Karpas-422 (cell line): ENCODE data around the gene IL17REL. TPM values are rescaled to one million over a fixed set of nuclear protein-coding genes. Genes with fewer than 3 reads are reported as not detected.

Experiments
- DNase-seq: peaks from one replicate; pipeline ENCODE4 v3.0.0-alpha.2; 2015
- H2AFZ ChIP-seq: fragments of 200-600 bp; sonication (generic); 2 replicates; pipeline ENCODE4 v1.6.1; 2014; ENCODE audit warnings: antibody characterized with exemption, low read length, mixed read lengths
- H3K27ac ChIP-seq: fragments of 200-600 bp; sonication (generic); 2 replicates; pipeline ENCODE4 v1.5.1; 2014; ENCODE audit warnings: mild to moderate bottlenecking, low read length, moderate library complexity
- H3K27me3 ChIP-seq: fragments of 200-600 bp; sonication (generic); 2 replicates; pipeline ENCODE4 v1.6.1; 2014; ENCODE audit warnings: low read length, mixed read lengths
- H3K36me3 ChIP-seq: fragments of 200-600 bp; sonication (generic); 2 replicates; pipeline ENCODE4 v1.6.1; 2014; ENCODE audit warnings: low read length, mixed read lengths; ENCODE audit not compliant: insufficient read depth
- H3K4me1 ChIP-seq: fragments of 200-600 bp; sonication (generic); 2 replicates; pipeline ENCODE4 v1.6.1; 2014; ENCODE audit warnings: mild to moderate bottlenecking, low read length, mixed read lengths
- H3K4me2 ChIP-seq: fragments of 200-600 bp; sonication (generic); 2 replicates; pipeline ENCODE4 v1.6.1; 2014; ENCODE audit warnings: low read length, low read depth, mild to moderate bottlenecking; ENCODE audit not compliant: poor library complexity, severe bottlenecking
- H3K4me3 ChIP-seq: fragments of 200-600 bp; sonication (generic); 2 replicates; pipeline ENCODE4 v1.5.1; 2014; ENCODE audit warnings: mild to moderate bottlenecking, antibody characterized with exemption, low read length, mixed read lengths
- H3K79me2 ChIP-seq: fragments of 200-600 bp; sonication (generic); 2 replicates; pipeline ENCODE4 v1.6.1; 2014; ENCODE audit warnings: mild to moderate bottlenecking, low read length, mixed read lengths
- H3K9ac ChIP-seq: fragments of 200-600 bp; sonication (generic); 2 replicates; pipeline ENCODE4 v1.6.0; 2014; ENCODE audit warnings: low read length
- H3K9me2 ChIP-seq: fragments of 200-600 bp; sonication (generic), shearing (Covaris generic); replicated peaks from 2 replicates; pipeline ENCODE4 v1.6.0; 2014; ENCODE audit warnings: mild to moderate bottlenecking, low read length, moderate library complexity; ENCODE audit not compliant: insufficient read depth
- H3K9me3 ChIP-seq: fragments of 300-700, 200-600 bp; sonication (generic); 2 replicates; pipeline ENCODE4 v1.6.1; 2014; ENCODE audit warnings: low read length, mixed read lengths
- H4K20me1 ChIP-seq: fragments of 200-600 bp; sonication (generic); 2 replicates; pipeline ENCODE4 v1.6.1; 2014; ENCODE audit warnings: mild to moderate bottlenecking, antibody characterized with exemption, low read length, low read depth; ENCODE audit not compliant: insufficient read depth
- total RNA-seq: library from RNA; depleted of rRNA; stranded (reverse); fragments of >200 nt; shearing (Covaris generic); gene quantifications from 2 replicates; pipeline ENCODE4 v1.2.3, GENCODE V29; 2014; ENCODE audit warnings: low replicate concordance

IL17REL gene
- total RNA-seq, 1 experiment from 2014 or later = not detected

DNA sequence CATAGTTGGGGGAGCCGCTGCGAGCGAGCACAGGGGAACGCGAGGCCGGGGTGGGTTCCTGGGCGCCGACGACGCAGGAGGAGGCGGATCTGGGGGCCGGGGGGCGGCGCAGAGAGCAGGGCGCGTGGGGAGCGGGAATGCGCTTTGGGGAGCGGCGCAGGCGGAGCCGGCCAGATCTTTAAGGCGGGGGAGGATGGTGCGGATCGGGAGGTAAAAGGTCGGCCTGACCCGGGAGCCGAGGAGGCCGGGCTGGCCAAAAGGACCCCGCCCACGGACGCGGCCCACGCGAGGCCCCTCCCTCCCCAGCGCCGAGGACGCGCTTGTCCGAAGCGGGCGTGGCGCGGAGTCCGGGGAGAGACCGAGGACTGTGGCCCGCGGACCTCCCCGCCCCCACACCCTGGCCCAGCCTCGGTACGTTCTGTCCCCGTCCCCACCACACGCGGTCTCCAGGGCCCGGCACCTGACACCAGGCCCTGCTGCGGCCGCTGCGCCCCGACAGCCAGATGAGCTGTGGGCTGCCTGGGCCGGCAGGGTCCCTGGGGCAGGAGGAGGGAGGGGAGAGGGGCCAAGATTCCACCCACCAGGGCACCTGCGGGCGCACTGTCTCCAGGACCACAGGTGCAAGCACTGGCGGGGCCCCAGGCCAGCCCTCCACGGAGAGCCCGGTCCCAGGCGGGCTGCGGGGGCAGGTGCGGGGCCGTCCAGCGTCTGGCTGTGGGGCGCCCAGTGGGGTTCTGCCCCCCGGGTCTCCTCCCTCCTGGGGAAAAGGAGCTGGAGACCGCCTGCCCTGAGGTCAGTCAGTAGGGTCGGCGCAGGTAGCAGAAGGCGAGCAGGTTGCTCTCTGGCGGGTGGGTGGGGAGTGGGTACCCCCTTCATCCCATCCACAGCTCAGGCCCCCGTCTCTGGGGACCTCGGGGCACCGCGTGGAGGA lies 41.1 kb downstream of the IL17REL start:
- Histone ChIP-seq H3K27ac (peak overlapping the region; percentile 31; the same call in 1 of the 2 replicates), H3K9me2 (no peaks in the 10 kb centered on the region), H2AFZ (peak overlapping the region; percentile 85), H3K27me3 (no peaks in the 10 kb centered on the region), H3K36me3 (no peaks in the 10 kb centered on the region), H4K20me1 (peaks cover 16% of the 10 kb centered on the region; the same call in 1 of the 2 replicates), H3K4me1 (peaks cover 38% of the 10 kb centered on the region), H3K4me3 (peak overlapping the region; percentile 67), H3K9ac (peak overlapping the region; percentile 75), H3K4me2 (peak overlapping the region; percentile 82), H3K79me2 (no peaks in the 10 kb centered on the region), H3K9me3 (no peaks in the 10 kb centered on the region)
- peak; percentile 69 for DNase-seq

DNA sequence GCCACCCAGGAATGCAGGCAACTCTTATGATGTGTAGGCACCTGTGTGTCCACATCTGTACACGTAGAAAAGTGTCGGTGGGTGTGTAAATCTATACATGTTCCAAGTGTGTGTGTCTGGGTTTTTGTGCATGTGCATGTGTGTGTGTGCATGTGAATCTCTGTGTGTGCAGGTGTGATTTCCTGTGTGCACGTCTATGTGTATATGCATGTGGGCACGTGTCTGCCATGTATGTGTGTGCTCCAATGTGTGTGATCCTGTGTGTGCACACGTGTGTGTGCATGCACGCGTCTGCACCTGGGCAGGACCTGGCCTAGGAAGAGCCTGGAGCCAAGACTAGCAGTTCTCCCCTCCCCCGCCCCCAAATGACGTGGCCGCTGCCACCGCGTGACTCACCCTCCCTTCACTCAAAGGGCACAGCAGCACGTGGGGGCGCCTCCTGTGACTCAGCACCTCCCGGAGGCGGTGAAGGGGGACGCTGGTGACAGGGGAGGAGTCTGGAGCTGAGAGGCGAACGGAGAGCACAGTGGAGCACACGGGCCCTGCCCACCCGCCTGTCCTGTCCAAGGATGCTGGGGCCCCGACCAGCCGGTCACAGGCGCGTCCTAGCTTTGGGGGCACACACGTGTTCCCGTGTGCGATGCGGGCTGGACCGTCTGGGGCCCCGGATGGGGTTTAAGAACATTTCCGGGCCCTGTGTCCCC lies 41.9 kb downstream of the IL17REL start:
- no peaks in the 10 kb centered on the region for H3K79me2 ChIP-seq
- H3K4me3 ChIP-seq = peak overlapping the region; percentile 67
- no peaks in the 10 kb centered on the region for H3K36me3 ChIP-seq
- peak; percentile 97 for DNase-seq
- no peaks in the 10 kb centered on the region for H3K9me3 ChIP-seq
- no peaks in the 10 kb centered on the region for H3K9me2 ChIP-seq
- peak overlapping the region; percentile 85 for H2AFZ ChIP-seq
- H4K20me1 ChIP-seq = peaks cover 20% of the 10 kb centered on the region; the same call in 1 of the 2 replicates
- peak overlapping the region; percentile 75 for H3K9ac ChIP-seq
- H3K4me2 ChIP-seq = peak overlapping the region; percentile 82
- peaks cover 30% of the 10 kb centered on the region for H3K4me1 ChIP-seq
- H3K27me3 ChIP-seq = no peaks in the 10 kb centered on the region
- peak overlapping the region; percentile 31; the same call in 1 of the 2 replicates for H3K27ac ChIP-seq

DNA sequence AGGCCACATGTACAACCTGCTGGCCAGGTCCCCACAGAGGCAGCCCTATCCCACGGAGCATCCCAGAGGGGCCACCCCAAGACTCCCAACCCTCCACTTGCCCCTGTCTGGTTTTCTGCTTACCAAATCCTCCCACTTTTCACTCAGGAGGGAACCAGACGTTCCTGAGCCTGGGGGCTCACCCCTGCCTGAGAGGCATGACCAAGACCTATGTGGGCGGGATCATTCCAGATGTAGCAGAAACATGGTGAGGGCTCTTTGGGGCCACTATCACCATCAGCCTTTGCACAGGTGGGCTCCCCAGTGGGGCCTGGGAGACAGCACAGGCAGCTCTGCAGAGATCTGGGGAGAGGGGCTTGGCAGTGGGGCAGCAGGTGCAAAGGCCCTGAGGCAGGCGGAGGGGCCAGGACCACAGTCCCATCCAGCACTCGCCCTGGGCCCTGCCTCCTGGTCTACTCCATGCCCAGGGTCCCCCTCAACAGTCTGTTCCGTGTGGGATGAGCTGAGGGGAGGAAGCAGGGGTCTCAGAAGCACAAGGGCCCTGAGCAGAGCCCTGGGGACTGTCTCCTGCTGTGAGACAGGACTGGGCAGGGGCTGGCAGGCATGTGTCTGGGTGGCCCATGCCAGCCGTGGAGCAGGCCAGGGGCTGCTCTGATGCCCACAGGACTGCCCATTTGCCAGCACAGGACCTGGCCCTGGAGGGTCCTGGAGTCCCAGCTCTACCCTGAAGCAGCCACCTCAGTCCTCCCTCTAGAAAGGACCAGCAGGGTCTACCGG lies 42.6 kb downstream of the IL17REL start:
- no peak overlapping the region for H3K9ac ChIP-seq

DNA sequence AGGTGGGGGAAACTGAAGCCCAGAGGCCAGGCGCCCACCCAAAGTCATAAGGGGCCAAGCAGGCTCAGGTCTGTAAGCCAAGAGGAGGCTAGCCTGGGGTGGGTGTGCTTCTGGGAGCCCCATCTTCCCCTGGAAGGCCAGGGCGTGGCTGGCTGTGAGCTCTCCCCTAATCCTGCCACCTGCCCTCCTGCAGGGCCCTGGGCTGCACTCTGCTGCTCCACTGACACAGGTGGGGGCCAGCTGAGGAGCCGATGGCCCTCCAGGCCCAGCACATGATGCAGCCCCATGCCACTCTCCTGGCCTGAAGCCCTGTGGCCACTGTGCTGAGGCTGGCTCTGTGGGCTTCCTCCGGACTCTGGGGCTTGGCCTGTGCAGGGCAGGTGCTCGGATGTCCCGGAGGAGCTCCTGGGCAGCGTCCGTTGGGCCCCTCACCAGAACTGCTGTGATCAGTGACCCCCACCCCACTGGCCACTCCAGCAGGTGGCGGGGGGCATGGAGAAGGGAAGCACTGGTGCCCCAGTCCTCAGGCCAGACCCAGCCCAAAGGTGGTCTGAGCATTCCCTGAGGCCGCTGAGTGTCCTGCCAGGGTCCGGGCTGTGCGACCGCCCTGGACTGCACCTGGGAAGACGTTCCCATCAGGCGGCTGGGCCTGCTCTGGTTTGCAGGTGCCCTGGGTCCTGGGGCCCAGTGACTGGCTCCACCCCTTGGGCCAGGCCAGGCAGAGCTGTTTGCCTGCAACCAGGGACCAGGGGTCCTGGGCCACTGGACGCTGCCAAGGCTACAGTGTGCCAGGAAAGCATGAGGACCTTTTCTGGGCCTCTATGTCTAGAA lies 43.5 kb downstream of the IL17REL start:
- no peak for DNase-seq
- no peaks in the 10 kb centered on the region for H3K79me2 ChIP-seq
- H3K4me3 ChIP-seq = no peak overlapping the region
- H3K9me2 ChIP-seq = no peaks in the 10 kb centered on the region
- H3K4me1 ChIP-seq = peaks cover 27% of the 10 kb centered on the region
- H3K9me3 ChIP-seq = no peaks in the 10 kb centered on the region
- no peaks in the 10 kb centered on the region; the same call in 1 of the 2 replicates for H3K36me3 ChIP-seq
- no peak overlapping the region for H2AFZ ChIP-seq
- no peaks in the 10 kb centered on the region for H3K27me3 ChIP-seq
- H3K9ac ChIP-seq = no peak overlapping the region
- peaks cover 36% of the 10 kb centered on the region; the same call in 1 of the 2 replicates for H4K20me1 ChIP-seq
- H3K27ac ChIP-seq = no peak overlapping the region
- no peak overlapping the region for H3K4me2 ChIP-seq

More for the DNA sequence above, 42.6 kb downstream of the IL17REL start:
- no peaks in the 10 kb centered on the region for H3K36me3 ChIP-seq
- H3K79me2 ChIP-seq = no peaks in the 10 kb centered on the region
- H3K9me3 ChIP-seq = no peaks in the 10 kb centered on the region
- H3K4me3 ChIP-seq = no peak overlapping the region
- no peaks in the 10 kb centered on the region for H3K9me2 ChIP-seq
- peaks cover 27% of the 10 kb centered on the region for H3K4me1 ChIP-seq
- H3K27me3 ChIP-seq = no peaks in the 10 kb centered on the region
- no peak overlapping the region for H2AFZ ChIP-seq
- no peak overlapping the region for H3K4me2 ChIP-seq
- no peak overlapping the region for H3K27ac ChIP-seq
- DNase-seq = no peak
- H4K20me1 ChIP-seq = peaks cover 27% of the 10 kb centered on the region; the same call in 1 of the 2 replicates

DNA sequence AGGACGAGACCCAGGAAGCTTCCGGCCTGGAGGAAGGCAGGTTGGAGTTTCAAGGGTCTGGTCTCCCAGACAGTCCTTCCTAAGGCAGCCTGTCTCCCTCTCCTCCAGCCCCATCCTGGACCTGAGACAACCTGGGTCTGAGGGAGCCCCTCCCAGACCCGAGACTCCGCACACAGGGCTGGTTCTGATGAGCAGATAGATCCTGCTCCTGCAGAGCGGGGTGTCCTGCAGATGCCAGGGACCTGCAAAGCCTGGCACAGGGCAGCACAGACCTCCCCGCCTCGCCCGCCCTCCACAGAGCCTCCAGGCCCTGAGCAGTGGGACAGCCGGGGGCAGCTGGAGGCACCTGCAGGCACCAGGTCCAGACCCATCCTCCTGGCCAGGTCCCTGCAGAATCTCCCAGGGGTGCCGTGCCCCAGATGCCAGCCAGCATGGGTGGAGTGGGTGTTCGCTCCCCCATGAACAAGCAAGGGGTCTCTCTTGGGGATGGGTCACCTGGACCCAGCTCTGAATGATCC lies 44.2 kb downstream of the IL17REL start:
- no peak overlapping the region for H2AFZ ChIP-seq

DNA sequence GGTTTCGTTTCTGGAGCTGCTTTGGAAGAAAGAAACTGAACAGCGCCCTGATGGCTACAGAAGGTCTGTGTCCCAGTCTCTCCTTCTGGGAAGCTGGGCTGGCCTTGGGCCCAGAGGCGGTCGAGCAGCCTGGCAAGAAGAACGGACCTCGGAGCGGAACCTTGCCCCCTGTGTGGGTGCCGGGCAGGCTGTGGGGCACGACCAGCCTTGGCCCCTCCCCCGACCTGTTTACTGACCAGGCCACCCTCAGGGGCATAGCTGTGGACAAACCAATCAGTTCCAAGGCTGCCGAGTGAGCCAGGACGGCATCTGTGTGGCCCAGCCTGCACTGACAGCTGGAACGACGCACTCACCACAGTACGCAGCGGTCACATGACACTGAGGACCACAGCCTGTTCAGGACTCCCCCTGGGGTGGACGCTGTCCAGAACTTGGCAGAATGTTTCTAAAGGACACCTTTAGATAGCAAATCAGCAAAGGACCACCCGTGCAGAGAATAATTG lies 44.8 kb downstream of the IL17REL start:
- peaks cover 11% of the 10 kb centered on the region for H3K36me3 ChIP-seq
- no peaks in the 10 kb centered on the region for H3K79me2 ChIP-seq
- H3K27me3 ChIP-seq = no peaks in the 10 kb centered on the region
- H3K27ac ChIP-seq = no peak overlapping the region
- H3K9me3 ChIP-seq = no peaks in the 10 kb centered on the region
- no peaks in the 10 kb centered on the region for H3K9me2 ChIP-seq
- no peak for DNase-seq
- peaks cover 31% of the 10 kb centered on the region for H3K4me1 ChIP-seq
- no peak overlapping the region for H3K4me3 ChIP-seq
- no peak overlapping the region for H3K9ac ChIP-seq
- no peak overlapping the region for H2AFZ ChIP-seq
- no peak overlapping the region for H3K4me2 ChIP-seq
- peaks cover 49% of the 10 kb centered on the region for H4K20me1 ChIP-seq

More for the DNA sequence above, 44.2 kb downstream of the IL17REL start:
- H3K27me3 ChIP-seq = no peaks in the 10 kb centered on the region
- H3K9me2 ChIP-seq = no peaks in the 10 kb centered on the region
- H3K4me2 ChIP-seq = no peak overlapping the region
- H4K20me1 ChIP-seq = peaks cover 43% of the 10 kb centered on the region; the same call in 1 of the 2 replicates
- H3K79me2 ChIP-seq = no peaks in the 10 kb centered on the region
- no peak overlapping the region for H3K9ac ChIP-seq
- H3K9me3 ChIP-seq = no peaks in the 10 kb centered on the region
- peaks cover 30% of the 10 kb centered on the region for H3K4me1 ChIP-seq
- peaks cover 5% of the 10 kb centered on the region; the same call in 1 of the 2 replicates for H3K36me3 ChIP-seq
- H3K4me3 ChIP-seq = no peak overlapping the region
- H3K27ac ChIP-seq = no peak overlapping the region
- DNase-seq = no peak
